Hepatocyte (in vitro differentiated cells): ENCODE data around the gene CNOT6.

Experiments used
- CTCF ChIP-seq: fragments of 200-600 bp; sonication (generic); IDR thresholded peaks from 2 replicates; pipeline ENCODE4 v1.5.1; 2016; ENCODE audit warnings: antibody characterized with exemption, mild to moderate bottlenecking; ENCODE audit not compliant: poor library complexity
- EZH2 ChIP-seq: fragments of 200-600 bp; sonication (generic); IDR thresholded peaks from 2 replicates; pipeline ENCODE4 v1.6.1; 2016; ENCODE audit warnings: antibody characterized with exemption, mild to moderate bottlenecking, borderline replicate concordance

- TF ChIP-seq CTCF (no peak), EZH2 (no peak)
Observed at GRCh38 chr5:180521591-180521990, 27.4 kb downstream of the CNOT6 start.
